GM12864 (cell line): ENCODE data around the gene SELPLG.

Experiments used
- DNase-seq: peaks from one replicate; pipeline ENCODE4 v3.0.0-alpha.2; 2011; ENCODE audit warnings: low read depth
- H3K4me3 ChIP-seq: 2 replicates; pipeline ENCODE4 v1.5.1; 2011; ENCODE audit warnings: mild to moderate bottlenecking, low read depth, low read length, control low read depth
- CTCF ChIP-seq: IDR thresholded peaks from 2 replicates; pipeline ENCODE4 v1.5.1; 2011; ENCODE audit warnings: low read depth, mild to moderate bottlenecking, moderate library complexity, low read length, control low read depth, inconsistent platforms; ENCODE audit errors: missing control alignments

The SELPLG gene

GRCh38 chr12:108583991-108584390 is 49.7 kb downstream of the SELPLG start:
- no peak for TF ChIP-seq CTCF
- no peak for DNase-seq
- no peak overlapping the region for H3K4me3 ChIP-seq

DNA sequence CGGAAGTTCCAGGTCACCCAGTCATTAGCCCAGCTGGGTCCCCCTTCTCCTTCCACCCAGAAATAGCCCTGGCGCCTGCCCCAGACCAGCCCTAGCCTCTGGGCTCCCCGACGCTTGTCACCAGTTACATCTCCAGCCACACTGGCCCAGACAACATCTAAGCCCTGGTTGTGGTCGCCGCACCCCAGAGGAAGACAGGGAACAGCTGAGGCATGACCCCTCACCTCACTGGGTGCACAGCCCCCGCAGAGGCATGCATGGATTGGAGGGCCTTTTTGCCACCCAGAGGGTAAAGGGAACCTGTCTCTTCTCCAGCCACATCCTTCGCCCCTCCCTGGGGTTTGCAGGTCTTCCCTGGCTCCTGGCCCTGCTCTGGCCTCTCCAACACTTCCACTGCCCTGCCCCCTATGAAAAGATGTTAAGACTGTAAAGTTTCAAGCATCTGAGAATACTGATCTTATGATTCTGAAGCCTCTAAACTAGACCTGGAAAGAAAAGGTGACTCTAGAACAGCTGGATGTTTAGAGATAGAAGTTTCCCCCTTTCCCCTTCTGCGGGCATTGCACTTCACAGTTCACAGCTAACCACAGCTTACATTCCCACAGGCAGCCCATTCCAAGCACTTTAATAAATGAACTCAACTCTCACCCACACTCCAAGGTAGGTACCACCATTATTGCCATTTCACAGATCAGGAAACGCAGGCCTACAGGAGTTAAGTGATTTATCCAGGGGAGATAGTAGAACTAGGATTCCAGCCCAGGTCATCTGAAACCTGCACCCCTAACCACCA is 50.5 kb downstream of the SELPLG start:
- H3K4me3 ChIP-seq = no peak overlapping the region
- no peak for DNase-seq
- TF ChIP-seq CTCF = no peak

- H3K4me3 ChIP-seq = no peak overlapping the region
- TF ChIP-seq CTCF = no peak
- no peak for DNase-seq
These were observed 51.2 kb downstream of the SELPLG start for GRCh38 chr12:108582509-108582908.

DNA sequence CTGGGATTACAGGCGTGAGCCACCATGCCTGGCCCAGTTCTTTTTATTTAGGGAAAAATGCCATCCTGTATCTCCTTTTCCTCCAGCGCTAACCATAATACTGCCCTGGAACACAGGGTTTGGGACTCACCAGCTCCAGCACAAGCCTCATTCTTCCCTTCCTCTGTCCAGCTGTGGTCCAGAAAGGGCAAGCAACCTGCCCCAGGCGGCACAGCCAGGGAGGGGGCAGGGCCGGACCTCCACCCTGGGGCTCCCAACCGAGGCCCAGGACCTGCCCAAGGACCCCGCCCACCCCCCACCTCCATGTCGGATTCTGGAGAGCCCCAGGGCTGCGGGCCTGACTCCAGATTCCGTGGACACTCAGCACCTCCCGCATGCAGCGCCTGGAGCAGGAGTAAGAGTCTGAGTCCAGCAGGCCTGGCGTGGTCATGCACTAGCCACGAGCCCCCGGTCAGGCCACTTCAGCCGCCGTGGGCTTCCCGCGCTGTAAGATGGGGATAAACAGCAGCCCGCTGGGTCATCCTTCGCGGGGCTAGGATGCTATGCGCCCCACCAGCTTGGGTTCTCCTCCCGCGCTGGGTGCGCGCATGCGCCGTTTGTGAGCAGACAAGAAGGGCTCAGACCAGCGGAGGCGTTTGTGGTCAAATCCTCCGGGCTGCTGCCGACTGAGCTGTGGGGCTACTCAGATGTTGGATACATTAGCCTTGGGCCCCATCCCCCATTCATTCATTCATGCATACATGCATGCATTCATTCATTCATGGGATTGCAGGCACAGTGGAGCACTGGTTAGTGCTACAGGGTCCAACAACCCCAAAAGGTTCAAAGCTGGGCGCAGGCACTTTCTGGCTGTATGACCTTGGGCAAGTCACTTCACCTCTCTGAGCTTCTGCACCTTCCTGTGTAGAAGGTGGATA is 52.1 kb downstream of the SELPLG start:
- no peak for DNase-seq
- H3K4me3 ChIP-seq = no peak overlapping the region
- no peak for TF ChIP-seq CTCF

- no peak for DNase-seq
- TF ChIP-seq CTCF = no peak
- H3K4me3 ChIP-seq = no peak overlapping the region
These were observed 53.2 kb downstream of the SELPLG start for GRCh38 chr12:108580531-108580930.

DNA sequence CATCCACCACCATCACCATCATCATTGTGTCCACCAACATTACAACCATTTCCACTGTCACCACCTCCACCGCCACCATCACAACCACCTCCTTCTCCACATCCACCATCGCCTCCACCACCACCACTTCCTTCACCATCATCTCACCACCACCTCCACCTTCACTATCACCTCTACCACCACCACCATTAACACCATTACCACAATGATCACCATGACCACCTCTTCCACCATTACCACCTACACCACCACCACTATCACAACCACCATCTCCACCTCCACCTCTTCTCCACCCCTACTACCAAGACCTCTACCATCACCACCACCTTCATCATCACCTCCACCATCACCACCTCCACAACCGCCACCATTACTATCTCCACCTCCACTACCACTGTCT is 54.9 kb downstream of the SELPLG start:
- TF ChIP-seq CTCF = no peak
- DNase-seq = no peak
- no peak overlapping the region for H3K4me3 ChIP-seq
